Neural progenitor cell (in vitro differentiated cells): Measurements from ENCODE around the gene MED26. TPM values are rescaled to one million over a fixed set of nuclear protein-coding genes. Genes with fewer than 3 reads are reported as not detected.

Source experiments
- DNase-seq: peaks from one replicate; pipeline ENCODE4 v3.0.0-alpha.2; 2016; ENCODE audit warnings: low spot score
- H2AFZ ChIP-seq: fragments of 200-600 bp; sonication (generic); replicated peaks from 2 replicates; pipeline ENCODE4 v1.6.1; 2016; ENCODE audit warnings: antibody characterized with exemption
- H3F3A ChIP-seq: fragments of 200-600 bp; sonication (generic); 2 replicates; pipeline ENCODE4 v1.6.1; 2016; ENCODE audit warnings: antibody characterized with exemption, low read depth
- H3K27ac ChIP-seq: fragments of 200-600 bp; sonication (generic); 2 replicates; pipeline ENCODE4 v1.5.1; 2016; ENCODE audit warnings: mild to moderate bottlenecking
- H3K27me3 ChIP-seq: fragments of 200-600 bp; sonication (generic); 2 replicates; pipeline ENCODE4 v1.6.1; 2016; ENCODE audit warnings: mild to moderate bottlenecking, moderate library complexity
- H3K36me3 ChIP-seq: fragments of 200-600 bp; sonication (generic); 2 replicates; pipeline ENCODE4 v1.5.1; 2016
- H3K4me1 ChIP-seq: fragments of 200-600 bp; sonication (generic); 2 replicates; pipeline ENCODE4 v1.6.1; 2016; ENCODE audit warnings: mixed run types
- H3K4me2 ChIP-seq: fragments of 200-600 bp; sonication (generic); 2 replicates; pipeline ENCODE4 v1.6.1; 2016
- H3K4me3 ChIP-seq: fragments of 200-600 bp; sonication (generic); 2 replicates; pipeline ENCODE4 v1.5.1; 2016
- H3K79me2 ChIP-seq: fragments of 200-600 bp; sonication (generic); 2 replicates; pipeline ENCODE4 v1.6.1; 2016; ENCODE audit warnings: low read depth
- H3K9ac ChIP-seq: fragments of 200-600 bp; sonication (generic); 2 replicates; pipeline ENCODE4 v1.6.1; 2016
- H3K9me3 ChIP-seq: fragments of 200-600 bp; sonication (generic); 2 replicates; pipeline ENCODE4 v1.5.1; 2016; ENCODE audit warnings: low read depth
- H4K20me1 ChIP-seq: fragments of 200-600 bp; sonication (generic); 2 replicates; pipeline ENCODE4 v1.6.1; 2016; ENCODE audit warnings: low read depth
- H3K27ac Mint-ChIP-seq: 3 replicates; pipeline ENCODE4 v1.8.0; 2021; ENCODE audit warnings: mixed read lengths
- H3K27me3 Mint-ChIP-seq: 2 replicates; pipeline ENCODE4 v1.8.0; 2022; ENCODE audit warnings: low read depth, mild to moderate bottlenecking, inconsistent platforms, moderate library complexity, mixed read lengths; ENCODE audit not compliant: insufficient read depth
- H3K36me3 Mint-ChIP-seq: 3 replicates; pipeline ENCODE4 v1.8.0; 2021; ENCODE audit warnings: mixed read lengths
- H3K4me1 Mint-ChIP-seq: 3 replicates; pipeline ENCODE4 v1.8.0; 2021; ENCODE audit warnings: mixed read lengths
- H3K4me3 Mint-ChIP-seq: 3 replicates; pipeline ENCODE4 v1.8.0; 2021; ENCODE audit warnings: mild to moderate bottlenecking, moderate library complexity, mixed read lengths
- H3K9me3 Mint-ChIP-seq: 3 replicates; pipeline ENCODE4 v1.8.0; 2020; ENCODE audit warnings: mixed read lengths
- CTCF ChIP-seq: fragments of 200-600 bp; sonication (generic); IDR thresholded peaks from 2 replicates; pipeline ENCODE4 v1.5.1; 2017; ENCODE audit warnings: antibody characterized with exemption, mild to moderate bottlenecking
- EZH2 ChIP-seq: fragments of 200-600 bp; sonication (generic); IDR thresholded peaks from 2 replicates; pipeline ENCODE4 v1.6.1; 2017; ENCODE audit warnings: antibody characterized with exemption, mild to moderate bottlenecking, moderate library complexity
- EZH2phosphoT487 ChIP-seq: fragments of 200-600 bp; sonication (generic); IDR thresholded peaks from 2 replicates; pipeline ENCODE4 v1.6.1; 2017; ENCODE audit warnings: antibody characterized with exemption
- total RNA-seq: library from RNA; depleted of rRNA; stranded (reverse); fragments of >200 nt; gene quantifications from 2 replicates; pipeline ENCODE4 v1.2.3, GENCODE V29; 2015; ENCODE audit warnings: low replicate concordance

Gene MED26
- total RNA-seq, 1 donor from 2014 or later: 7.4 TPM

- Mint-ChIP-seq H3K9me3 (no peaks in the 10 kb centered on the region), H3K27ac (no peak overlapping the region), H3K36me3 (no peaks in the 10 kb centered on the region), H3K4me1 (no peaks in the 10 kb centered on the region), H3K4me3 (no peak overlapping the region), H3K27me3 (no peaks in the 10 kb centered on the region)
- Histone ChIP-seq H2AFZ (no peak overlapping the region), H3K79me2 (peaks cover 94% of the 10 kb centered on the region), H3K27me3 (no peaks in the 10 kb centered on the region), H3K9me3 (no peaks in the 10 kb centered on the region), H3K4me2 (no peak overlapping the region), H3K4me3 (no peak overlapping the region), H3F3A (no peaks in the 10 kb centered on the region), H3K36me3 (no peaks in the 10 kb centered on the region), H3K4me1 (no peaks in the 10 kb centered on the region), H3K9ac (no peak overlapping the region), H3K27ac (no peak overlapping the region), H4K20me1 (peaks cover 80% of the 10 kb centered on the region)
- no peak for DNase-seq
- TF ChIP-seq CTCF (no peak), EZH2 (no peak), EZH2phosphoT487 (no peak)
These were observed 18.3 kb downstream of the MED26 start for GRCh38 chr19:16609511-16610200.

DNA sequence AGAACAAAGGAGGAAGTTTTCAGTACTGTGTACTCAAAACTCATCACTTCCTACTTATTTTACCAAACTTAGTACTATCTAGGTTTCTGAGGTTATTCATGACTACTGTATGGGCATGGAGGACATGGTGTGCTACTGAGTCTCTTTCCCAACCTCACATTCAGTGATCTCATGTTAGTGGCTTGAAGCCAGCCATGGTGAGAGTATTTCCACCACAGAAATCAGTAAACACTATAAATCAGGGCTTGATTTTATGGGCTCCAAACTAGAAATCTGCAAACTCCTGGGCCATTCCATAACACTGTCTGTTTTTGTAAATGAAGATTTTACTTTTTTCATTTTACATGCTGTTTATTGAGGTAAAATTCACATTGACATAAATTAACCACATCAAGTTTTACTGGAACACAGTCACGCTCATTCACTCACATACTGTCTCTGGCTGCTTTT lies 19.7 kb downstream of the MED26 start:
- H3K36me3 ChIP-seq: no peaks in the 10 kb centered on the region
- Mint-ChIP-seq H3K27ac (no peak overlapping the region), H3K4me1 (no peaks in the 10 kb centered on the region), H3K4me3 (no peak overlapping the region), H3K27me3 (no peaks in the 10 kb centered on the region), H3K9me3 (no peaks in the 10 kb centered on the region), H3K36me3 (no peaks in the 10 kb centered on the region)
- H3K27me3 ChIP-seq: no peaks in the 10 kb centered on the region
- no peaks in the 10 kb centered on the region for H3F3A ChIP-seq
- H3K27ac ChIP-seq: no peak overlapping the region
- no peak for DNase-seq
- no peak overlapping the region for H3K4me3 ChIP-seq
- no peak for TF ChIP-seq CTCF
- no peak for TF ChIP-seq EZH2phosphoT487
- no peaks in the 10 kb centered on the region for H3K9me3 ChIP-seq
- no peak overlapping the region for H3K9ac ChIP-seq
- H3K4me2 ChIP-seq: no peak overlapping the region
- H3K4me1 ChIP-seq: no peaks in the 10 kb centered on the region
- H4K20me1 ChIP-seq: peaks cover 75% of the 10 kb centered on the region
- peaks cover 92% of the 10 kb centered on the region for H3K79me2 ChIP-seq
- no peak overlapping the region for H2AFZ ChIP-seq

GRCh38 chr19:16607819-16608218 lies 20.2 kb downstream of the MED26 start:
- no peaks in the 10 kb centered on the region for H3K4me1 Mint-ChIP-seq
- H3K4me3 ChIP-seq: no peak overlapping the region
- no peaks in the 10 kb centered on the region for H3K9me3 ChIP-seq
- no peaks in the 10 kb centered on the region for H3K9me3 Mint-ChIP-seq
- no peak overlapping the region for H3K4me3 Mint-ChIP-seq
- H3K36me3 Mint-ChIP-seq: no peaks in the 10 kb centered on the region
- peaks cover 75% of the 10 kb centered on the region for H4K20me1 ChIP-seq
- no peak for DNase-seq
- no peaks in the 10 kb centered on the region for H3F3A ChIP-seq
- no peak overlapping the region for H2AFZ ChIP-seq
- H3K36me3 ChIP-seq: no peaks in the 10 kb centered on the region
- H3K9ac ChIP-seq: no peak overlapping the region
- TF ChIP-seq CTCF (no peak), EZH2 (no peak), EZH2phosphoT487 (no peak)
- peaks cover 92% of the 10 kb centered on the region for H3K79me2 ChIP-seq
- no peaks in the 10 kb centered on the region for H3K27me3 Mint-ChIP-seq
- no peaks in the 10 kb centered on the region for H3K4me1 ChIP-seq
- H3K27ac Mint-ChIP-seq: no peak overlapping the region
- no peak overlapping the region for H3K27ac ChIP-seq
- H3K27me3 ChIP-seq: no peaks in the 10 kb centered on the region
- no peak overlapping the region for H3K4me2 ChIP-seq
